K562 (cell line): ENCODE measurements around the gene DHDH. TPM values are rescaled to one million over a fixed set of nuclear protein-coding genes. Genes with fewer than 3 reads are reported as not detected.
A peak's percentile ranks its signal among the peaks of the same experiment; 100 is the strongest.

Experiments used
- CREB1 ChIP-seq, 2 experiments: sonication (generic) in 1 of 2; formaldehyde crosslinking in 1 of 2; IDR thresholded peaks; 2 replicates each; pipeline versions ENCODE4 v1.6.1 to v1.8.0; 2012 to 2022; ENCODE audit warnings: inconsistent platforms in 1 of 2, mild to moderate bottlenecking in 1 of 2, missing genetic modification reagents in 1 of 2, moderate library complexity in 1 of 2
- ESRRA ChIP-seq: fragments of 450-650 bp; IDR thresholded peaks from 2 replicates; pipeline ENCODE4 v1.6.1; 2014; ENCODE audit warnings: low read depth, mild to moderate bottlenecking, moderate library complexity, borderline replicate concordance
- JUNB ChIP-seq: fragments of 450-650 bp; formaldehyde crosslinking; conservative IDR thresholded peaks from 2 replicates; pipeline ENCODE4 v1.4.0; 2020; ENCODE audit warnings: mild to moderate bottlenecking
- RBBP5 ChIP-seq: fragments of 200-600 bp; sonication (generic); IDR thresholded peaks from 2 replicates; pipeline ENCODE4 v1.6.1; 2012; ENCODE audit warnings: borderline replicate concordance, mild to moderate bottlenecking, low read length, control low read depth, inconsistent platforms; ENCODE audit not compliant: insufficient read depth, poor library complexity, severe bottlenecking
- ZBTB7A ChIP-seq: IDR thresholded peaks from 2 replicates; pipeline ENCODE4 v1.6.1; 2011; ENCODE audit warnings: low read depth, mild to moderate bottlenecking, low read length, moderate library complexity, borderline replicate concordance; ENCODE audit not compliant: control insufficient read depth
- ZNF431 ChIP-seq: sonication (generic); formaldehyde crosslinking; IDR thresholded peaks from 2 replicates; pipeline ENCODE4 v1.8.0; 2022; ENCODE audit warnings: mild to moderate bottlenecking, missing genetic modification reagents
- polyA plus RNA-seq, 8 experiments: library from polyadenylated mRNA; depleted of rRNA in 4 of 8; stranded (reverse) in 5 of 8; unstranded in 3 of 8; fragments of >200 nt; fragmentation: Nextera tagmentation in 2 of 8; fragmentation: Illumina TruSeq in 1 of 8; extraction: Ambion mirVana in 2 of 8; extraction: Trizol in 1 of 8; gene quantifications; 2 replicates each; pipeline versions ENCODE4 v1.2.1 to v1.2.3, GENCODE V29; 2011 to 2014; ENCODE audit warnings: inconsistent platforms in 1 of 8, missing spikeins in 1 of 8
- total RNA-seq, 7 experiments: library from RNA; depleted of rRNA in 6 of 7; stranded (reverse); fragments of >200 nt in 6 of 7; fragmentation: Illumina TruSeq in 2 of 7; extraction: Trizol in 2 of 7; gene quantifications; 2 replicates each; pipeline versions ENCODE4 v1.2.1 to v1.2.3, GENCODE V29; 2011 to 2021; ENCODE audit warnings: low replicate concordance in 1 of 7
- TF ChIP-seq, protein P1 (sequence below): fragments of 450-650 bp; IDR thresholded peaks from 2 replicates; pipeline ENCODE4 v1.6.1; 2017; ENCODE audit warnings: antibody characterized with exemption, mild to moderate bottlenecking
- TF ChIP-seq, protein P2 (sequence below): sonication (generic); formaldehyde crosslinking; IDR thresholded peaks from 2 replicates; pipeline ENCODE4 v1.8.1; 2023; ENCODE audit warnings: mild to moderate bottlenecking, missing genetic modification reagents
- TF ChIP-seq, protein P3 (sequence below): fragments of 450-650 bp; formaldehyde crosslinking; conservative IDR thresholded peaks from 2 replicates; pipeline ENCODE4 v1.4.0; 2022; ENCODE audit warnings: mild to moderate bottlenecking, missing genetic modification characterization
- TF ChIP-seq, protein P4 (sequence below): fragments of 250-450 bp; sonication (Bioruptor Pico); IDR thresholded peaks from 2 replicates; pipeline ENCODE4 v1.4.0; 2020
- TF ChIP-seq, protein P5 (sequence below): fragments of 450-650 bp; formaldehyde crosslinking; IDR thresholded peaks from 2 replicates; pipeline ENCODE4 v1.4.0; 2020; ENCODE audit warnings: mild to moderate bottlenecking, moderate library complexity
- TF ChIP-seq, protein P6 (sequence below), 2 experiments: fragments of 450-650 bp; IDR thresholded peaks; 2 replicates each; pipeline ENCODE4 v1.6.1; 2016

Gene DHDH
- total and polyA plus RNA-seq, 9 of the 15 experiments (the other 6 are each of a cell fraction or from before 2014, with no cell fraction given) = 0.37 to 1.9 (median 0.87) TPM

DNA sequence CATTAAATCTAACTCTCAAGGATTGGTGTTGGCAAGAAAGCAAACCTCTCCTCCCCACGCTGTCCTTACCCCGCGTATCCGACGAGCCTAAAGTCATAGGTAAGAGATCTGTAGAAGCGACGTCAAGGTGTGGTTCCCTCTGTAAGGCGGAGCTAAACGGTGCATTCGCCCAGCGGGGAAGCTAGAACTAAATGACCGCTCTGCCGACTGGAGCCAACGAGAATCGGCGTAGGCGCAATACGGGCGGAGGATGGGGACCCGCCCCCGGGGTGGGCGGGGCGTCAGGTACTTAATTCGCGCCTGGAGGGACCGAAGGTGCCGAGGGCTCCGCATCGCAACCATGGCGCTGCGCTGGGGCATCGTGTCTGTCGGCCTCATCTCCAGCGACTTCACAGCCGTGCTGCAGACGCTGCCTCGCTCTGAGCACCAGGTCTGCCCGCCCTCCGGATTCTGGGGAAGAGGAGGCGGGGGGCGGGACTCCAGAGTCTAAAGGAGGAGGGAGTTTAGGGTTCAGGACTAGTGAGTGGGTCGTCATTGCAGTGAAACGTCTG is at the start of gene DHDH (continued):
- TF ChIP-seq CREB1 (IDR thresholded peaks at IDR 0.05) (peak; percentile 37; the same call in 1 of the 2 replicates), CREB1 (CRISPR knock-in tag; IDR thresholded peaks at IDR 0.05) (peak; percentile 54; the same call in 1 of the 2 replicates), JUNB (CRISPR knock-in tag) (no peak), RBBP5 (peak; percentile 49), ESRRA (peak; percentile 29; the same call in 1 of the 2 replicates), ZBTB7A (no peak; the same call in 1 of the 2 replicates), ZNF431 (CRISPR knock-in tag) (no peak)
- TF ChIP-seq, protein P1, sequence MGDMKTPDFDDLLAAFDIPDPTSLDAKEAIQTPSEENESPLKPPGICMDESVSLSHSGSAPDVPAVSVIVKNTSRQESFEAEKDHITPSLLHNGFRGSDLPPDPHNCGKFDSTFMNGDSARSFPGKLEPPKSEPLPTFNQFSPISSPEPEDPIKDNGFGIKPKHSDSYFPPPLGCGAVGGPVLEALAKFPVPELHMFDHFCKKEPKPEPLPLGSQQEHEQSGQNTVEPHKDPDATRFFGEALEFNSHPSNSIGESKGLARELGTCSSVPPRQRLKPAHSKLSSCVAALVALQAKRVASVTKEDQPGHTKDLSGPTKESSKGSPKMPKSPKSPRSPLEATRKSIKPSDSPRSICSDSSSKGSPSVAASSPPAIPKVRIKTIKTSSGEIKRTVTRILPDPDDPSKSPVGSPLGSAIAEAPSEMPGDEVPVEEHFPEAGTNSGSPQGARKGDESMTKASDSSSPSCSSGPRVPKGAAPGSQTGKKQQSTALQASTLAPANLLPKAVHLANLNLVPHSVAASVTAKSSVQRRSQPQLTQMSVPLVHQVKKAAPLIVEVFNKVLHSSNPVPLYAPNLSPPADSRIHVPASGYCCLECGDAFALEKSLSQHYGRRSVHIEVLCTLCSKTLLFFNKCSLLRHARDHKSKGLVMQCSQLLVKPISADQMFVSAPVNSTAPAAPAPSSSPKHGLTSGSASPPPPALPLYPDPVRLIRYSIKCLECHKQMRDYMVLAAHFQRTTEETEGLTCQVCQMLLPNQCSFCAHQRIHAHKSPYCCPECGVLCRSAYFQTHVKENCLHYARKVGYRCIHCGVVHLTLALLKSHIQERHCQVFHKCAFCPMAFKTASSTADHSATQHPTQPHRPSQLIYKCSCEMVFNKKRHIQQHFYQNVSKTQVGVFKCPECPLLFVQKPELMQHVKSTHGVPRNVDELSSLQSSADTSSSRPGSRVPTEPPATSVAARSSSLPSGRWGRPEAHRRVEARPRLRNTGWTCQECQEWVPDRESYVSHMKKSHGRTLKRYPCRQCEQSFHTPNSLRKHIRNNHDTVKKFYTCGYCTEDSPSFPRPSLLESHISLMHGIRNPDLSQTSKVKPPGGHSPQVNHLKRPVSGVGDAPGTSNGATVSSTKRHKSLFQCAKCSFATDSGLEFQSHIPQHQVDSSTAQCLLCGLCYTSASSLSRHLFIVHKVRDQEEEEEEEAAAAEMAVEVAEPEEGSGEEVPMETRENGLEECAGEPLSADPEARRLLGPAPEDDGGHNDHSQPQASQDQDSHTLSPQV = no peak
- TF ChIP-seq, protein P2, sequence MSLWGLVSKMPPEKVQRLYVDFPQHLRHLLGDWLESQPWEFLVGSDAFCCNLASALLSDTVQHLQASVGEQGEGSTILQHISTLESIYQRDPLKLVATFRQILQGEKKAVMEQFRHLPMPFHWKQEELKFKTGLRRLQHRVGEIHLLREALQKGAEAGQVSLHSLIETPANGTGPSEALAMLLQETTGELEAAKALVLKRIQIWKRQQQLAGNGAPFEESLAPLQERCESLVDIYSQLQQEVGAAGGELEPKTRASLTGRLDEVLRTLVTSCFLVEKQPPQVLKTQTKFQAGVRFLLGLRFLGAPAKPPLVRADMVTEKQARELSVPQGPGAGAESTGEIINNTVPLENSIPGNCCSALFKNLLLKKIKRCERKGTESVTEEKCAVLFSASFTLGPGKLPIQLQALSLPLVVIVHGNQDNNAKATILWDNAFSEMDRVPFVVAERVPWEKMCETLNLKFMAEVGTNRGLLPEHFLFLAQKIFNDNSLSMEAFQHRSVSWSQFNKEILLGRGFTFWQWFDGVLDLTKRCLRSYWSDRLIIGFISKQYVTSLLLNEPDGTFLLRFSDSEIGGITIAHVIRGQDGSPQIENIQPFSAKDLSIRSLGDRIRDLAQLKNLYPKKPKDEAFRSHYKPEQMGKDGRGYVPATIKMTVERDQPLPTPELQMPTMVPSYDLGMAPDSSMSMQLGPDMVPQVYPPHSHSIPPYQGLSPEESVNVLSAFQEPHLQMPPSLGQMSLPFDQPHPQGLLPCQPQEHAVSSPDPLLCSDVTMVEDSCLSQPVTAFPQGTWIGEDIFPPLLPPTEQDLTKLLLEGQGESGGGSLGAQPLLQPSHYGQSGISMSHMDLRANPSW (CRISPR knock-in tag) = 0 out of 2 replicates have a peak, but pooled peaks have one; percentile 58
- TF ChIP-seq, protein P3, sequence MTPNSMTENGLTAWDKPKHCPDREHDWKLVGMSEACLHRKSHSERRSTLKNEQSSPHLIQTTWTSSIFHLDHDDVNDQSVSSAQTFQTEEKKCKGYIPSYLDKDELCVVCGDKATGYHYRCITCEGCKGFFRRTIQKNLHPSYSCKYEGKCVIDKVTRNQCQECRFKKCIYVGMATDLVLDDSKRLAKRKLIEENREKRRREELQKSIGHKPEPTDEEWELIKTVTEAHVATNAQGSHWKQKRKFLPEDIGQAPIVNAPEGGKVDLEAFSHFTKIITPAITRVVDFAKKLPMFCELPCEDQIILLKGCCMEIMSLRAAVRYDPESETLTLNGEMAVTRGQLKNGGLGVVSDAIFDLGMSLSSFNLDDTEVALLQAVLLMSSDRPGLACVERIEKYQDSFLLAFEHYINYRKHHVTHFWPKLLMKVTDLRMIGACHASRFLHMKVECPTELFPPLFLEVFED (CRISPR knock-in tag) = no peak
- TF ChIP-seq, protein P4, sequence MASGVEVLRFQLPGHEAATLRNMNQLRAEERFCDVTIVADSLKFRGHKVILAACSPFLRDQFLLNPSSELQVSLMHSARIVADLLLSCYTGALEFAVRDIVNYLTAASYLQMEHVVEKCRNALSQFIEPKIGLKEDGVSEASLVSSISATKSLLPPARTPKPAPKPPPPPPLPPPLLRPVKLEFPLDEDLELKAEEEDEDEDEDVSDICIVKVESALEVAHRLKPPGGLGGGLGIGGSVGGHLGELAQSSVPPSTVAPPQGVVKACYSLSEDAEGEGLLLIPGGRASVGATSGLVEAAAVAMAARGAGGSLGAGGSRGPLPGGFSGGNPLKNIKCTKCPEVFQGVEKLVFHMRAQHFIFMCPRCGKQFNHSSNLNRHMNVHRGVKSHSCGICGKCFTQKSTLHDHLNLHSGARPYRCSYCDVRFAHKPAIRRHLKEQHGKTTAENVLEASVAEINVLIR = no peak
- TF ChIP-seq, protein P5, sequence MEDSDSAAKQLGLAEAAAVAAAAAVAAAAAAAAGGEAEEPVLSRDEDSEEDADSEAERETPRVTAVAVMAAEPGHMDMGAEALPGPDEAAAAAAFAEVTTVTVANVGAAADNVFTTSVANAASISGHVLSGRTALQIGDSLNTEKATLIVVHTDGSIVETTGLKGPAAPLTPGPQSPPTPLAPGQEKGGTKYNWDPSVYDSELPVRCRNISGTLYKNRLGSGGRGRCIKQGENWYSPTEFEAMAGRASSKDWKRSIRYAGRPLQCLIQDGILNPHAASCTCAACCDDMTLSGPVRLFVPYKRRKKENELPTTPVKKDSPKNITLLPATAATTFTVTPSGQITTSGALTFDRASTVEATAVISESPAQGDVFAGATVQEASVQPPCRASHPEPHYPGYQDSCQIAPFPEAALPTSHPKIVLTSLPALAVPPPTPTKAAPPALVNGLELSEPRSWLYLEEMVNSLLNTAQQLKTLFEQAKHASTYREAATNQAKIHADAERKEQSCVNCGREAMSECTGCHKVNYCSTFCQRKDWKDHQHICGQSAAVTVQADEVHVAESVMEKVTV (CRISPR knock-in tag) = 0 out of 2 replicates have a peak, but pooled peaks have one; percentile 3
- TF ChIP-seq, protein P6, sequence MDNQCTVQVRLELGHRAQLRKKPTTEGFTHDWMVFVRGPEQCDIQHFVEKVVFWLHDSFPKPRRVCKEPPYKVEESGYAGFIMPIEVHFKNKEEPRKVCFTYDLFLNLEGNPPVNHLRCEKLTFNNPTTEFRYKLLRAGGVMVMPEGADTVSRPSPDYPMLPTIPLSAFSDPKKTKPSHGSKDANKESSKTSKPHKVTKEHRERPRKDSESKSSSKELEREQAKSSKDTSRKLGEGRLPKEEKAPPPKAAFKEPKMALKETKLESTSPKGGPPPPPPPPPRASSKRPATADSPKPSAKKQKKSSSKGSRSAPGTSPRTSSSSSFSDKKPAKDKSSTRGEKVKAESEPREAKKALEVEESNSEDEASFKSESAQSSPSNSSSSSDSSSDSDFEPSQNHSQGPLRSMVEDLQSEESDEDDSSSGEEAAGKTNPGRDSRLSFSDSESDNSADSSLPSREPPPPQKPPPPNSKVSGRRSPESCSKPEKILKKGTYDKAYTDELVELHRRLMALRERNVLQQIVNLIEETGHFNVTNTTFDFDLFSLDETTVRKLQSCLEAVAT (IDR thresholded peaks at IDR 0.05) = no peak
